Measurements from ENCODE around the gene CST3.
"Not testable (repeated sequence)": the region's sequence is repeated elsewhere in the genome, so short reads cannot be mapped to it uniquely, and the experiment has no call there.

The CST3 gene

GRCh38 chr20:23641936-23642751 lies 4.4 kb upstream of the CST3 start:
- DNase-seq, result no peak

- no peak for DNase-seq
Measured at GRCh38 chr20:23640671-23641667, 3.2 kb upstream of the CST3 start.

DNA sequence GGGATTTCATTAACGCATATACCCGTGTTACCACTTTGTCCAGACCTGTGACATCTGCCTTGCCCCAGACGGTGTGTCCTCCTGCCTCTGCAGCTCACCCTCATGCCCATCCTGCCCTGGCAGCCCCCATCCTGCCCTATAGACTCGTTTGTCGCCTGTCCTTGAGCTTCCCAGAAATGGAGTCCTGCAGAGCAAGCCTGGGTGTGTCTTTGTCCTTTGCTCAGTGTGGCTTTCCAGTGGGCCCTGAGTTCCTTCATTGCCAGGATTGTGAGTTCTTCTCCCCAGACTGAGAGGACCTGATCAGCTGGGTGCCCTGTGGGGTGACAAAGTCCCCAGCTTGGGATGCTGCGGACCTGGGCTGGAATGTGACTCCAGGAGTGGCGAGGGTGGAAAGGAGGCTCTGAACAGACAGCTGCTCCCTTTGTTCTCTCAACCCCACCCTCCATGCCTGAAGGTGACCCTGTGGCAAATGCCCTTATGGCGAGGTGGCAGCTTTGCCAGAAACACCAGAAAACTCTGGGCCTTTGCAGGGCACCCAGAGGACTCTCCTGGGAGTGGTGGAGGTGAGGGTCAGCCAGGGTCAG lies 2.4 kb upstream of the CST3 start:
- no peak for DNase-seq

DNA sequence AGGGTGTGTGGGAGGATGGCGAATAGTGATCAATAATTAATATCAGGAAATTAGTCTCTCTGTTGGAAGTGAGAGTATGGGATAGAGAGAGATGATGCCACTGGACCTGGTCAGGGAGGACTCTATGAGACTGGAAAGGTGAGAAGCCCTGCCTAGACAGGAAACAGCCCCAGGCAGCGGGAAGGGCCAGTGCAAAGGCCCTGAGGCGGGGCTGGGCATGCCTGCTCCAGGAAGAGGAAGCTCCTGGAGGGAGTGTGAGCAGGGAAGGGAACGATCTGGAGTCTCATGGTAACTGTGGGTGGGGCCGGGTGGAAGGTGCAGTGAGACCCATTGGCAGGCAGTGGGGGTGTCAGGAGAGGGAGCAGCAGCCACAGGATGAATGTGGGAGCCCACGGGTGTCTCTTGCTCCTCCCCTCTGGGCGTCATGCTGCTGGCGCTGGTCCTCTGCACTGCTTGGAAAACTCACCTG lies 1.8 kb upstream of the CST3 start:
- DNase-seq, result no peak

DNA sequence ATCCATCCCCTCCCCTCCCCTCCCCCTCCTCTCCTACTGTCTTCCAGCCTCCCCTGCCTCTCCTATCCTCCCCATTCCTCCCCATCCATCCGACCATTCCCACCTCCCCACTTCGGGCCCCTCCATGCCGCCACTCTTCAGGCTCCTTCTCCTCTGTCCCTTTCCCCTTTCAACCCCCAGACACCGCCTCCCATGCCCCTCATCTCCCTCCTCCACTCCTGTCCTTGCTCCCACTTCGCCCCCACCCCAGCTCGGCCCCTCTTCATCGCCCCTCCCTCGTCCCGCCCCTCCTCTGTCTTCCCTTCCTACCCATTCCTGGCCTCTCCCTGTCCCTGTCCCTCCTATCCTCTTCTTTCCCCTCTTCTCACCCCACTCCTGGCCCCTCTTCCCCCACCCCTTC lies 554 bp upstream of the CST3 start:
- DNase-seq, result no peak

DNA sequence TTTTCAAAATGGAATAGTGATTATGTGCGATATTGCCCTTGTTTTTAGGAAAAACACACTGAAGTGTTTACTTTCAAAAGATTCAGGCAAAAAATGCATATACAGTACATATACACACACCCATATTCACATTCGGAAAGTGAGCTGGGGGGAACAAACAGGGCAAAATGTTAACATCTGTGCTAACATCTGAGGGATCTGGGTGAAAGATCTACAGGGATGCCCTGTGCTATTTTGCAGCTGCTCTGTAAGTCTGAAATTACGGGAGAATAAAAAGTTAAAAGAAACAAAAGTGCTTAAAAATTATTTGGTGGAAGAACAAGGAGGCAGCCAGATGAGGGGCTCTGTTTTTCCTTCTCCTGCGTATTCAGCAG lies 860 bp downstream of the CST3 start:
- DNase-seq, result no peak

- DNase-seq, result no peak
Measured at GRCh38 chr20:23636182-23636907, 1.4 kb downstream of the CST3 start.

- not testable (repeated sequence) for DNase-seq
Measured at GRCh38 chr20:23635768-23636090, 2.0 kb downstream of the CST3 start.

DNA sequence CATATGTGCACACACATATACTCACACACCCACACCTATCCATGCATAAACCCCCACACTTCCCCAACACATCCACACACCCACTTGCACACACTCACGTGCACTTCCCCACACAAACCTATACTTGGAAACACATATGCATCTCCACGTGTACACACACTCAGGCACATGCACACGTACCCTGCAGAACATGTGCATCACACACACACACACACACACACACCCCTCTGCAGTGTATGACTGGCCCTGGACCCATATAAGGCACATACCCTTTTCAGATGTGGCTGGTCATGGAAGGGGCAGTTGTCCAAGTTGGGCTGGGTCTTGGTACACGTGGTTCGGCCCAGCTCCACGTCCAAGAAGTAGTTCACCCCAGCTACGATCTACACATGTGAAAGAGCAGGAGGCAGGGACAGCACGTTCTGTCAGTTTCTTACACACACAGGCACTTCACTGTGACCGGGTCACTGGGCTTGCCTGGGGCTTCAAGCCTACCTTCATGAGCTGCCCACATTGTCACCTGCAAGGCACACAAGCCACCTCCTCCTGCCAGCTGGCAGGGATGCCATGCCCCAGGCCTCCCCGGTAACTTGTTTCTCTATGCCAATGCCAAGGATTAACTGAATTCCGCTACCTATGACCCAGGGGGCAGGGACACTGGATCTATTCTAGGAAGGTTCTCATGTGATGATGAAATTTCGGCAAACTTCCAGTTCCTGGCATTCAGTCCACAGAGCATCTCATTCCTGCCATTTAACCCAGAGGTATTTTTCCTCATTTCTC lies 2.6 kb downstream of the CST3 start:
- DNase-seq, result no peak

GRCh38 chr20:23634044-23634801 lies 3.5 kb downstream of the CST3 start:
- DNase-seq, result no peak

DNA sequence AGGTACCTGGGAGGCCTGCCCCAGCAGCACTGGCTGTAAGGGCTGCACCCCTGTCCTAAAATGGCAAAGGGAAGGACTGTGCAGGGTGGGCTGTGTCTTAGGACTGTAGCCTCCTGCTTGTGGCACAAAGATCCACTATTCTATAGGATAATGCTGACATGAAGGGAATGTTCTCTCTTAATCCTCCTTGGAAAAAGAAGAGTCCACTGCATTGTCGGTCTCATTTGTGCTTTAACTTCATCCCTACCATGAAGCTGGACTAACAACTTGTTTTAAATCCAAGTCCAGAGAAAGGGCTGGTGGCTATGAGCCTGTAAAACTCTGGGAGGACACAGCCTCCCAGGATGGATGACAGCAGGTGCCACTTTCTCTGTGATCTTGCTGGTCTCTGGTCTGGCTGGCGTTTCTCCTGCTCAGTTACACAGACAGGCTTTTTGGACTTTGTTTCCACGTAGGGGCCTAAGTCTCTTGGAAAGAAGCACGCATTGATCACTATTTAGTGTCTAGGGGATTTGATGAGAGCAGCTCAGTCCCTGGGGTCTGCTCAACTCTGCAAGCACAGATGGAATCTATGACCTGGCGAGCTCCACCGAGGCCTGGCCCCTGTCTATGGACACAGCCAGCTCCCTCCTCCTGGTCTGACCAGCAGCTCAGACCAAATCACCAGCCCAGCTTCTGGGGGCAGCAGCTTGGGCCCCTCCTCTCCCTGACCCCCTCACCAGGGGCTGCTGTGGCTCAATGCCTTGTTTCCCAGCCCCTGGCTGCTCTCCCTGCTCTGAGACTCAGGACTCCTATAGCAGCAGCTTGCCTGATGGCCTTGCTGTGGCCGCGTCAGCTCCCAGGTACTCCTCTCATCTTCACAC lies 4.8 kb downstream of the CST3 start:
- no peak for DNase-seq

DNA sequence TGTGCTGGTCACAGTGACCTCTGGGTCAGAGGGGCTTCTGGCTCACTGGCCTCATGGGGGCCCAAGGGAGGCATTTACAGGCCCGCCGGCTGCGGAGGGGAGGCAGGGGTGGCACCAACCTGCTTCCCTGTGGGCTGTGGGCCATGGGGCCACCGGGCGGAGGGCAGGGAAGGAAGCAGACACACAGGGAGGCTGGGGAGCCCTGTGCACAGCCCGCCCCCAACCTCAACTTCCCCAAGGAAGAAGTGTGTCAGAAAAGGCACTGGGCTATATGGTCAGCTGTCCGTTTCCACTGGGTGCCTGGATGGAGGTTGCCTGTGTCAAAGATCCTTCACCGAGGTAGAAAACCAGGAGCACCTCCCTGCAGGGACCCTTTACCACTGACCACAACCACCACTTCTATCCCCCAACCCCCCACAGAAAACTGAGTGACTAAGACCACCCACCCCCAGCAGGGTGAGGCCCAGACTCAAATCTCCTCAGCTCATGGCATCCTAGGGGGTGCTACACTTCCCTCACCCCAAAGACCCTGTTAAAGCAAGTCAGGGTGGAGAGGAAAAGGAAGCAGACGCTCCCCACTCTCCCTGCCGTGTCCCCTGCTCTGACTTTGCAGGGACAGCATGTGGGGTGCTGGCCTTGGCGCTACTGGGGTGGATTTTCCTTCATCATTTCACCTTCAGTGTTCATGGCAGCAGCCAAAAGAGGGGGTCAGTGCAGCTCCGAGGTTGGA lies 5.6 kb downstream of the CST3 start:
- DNase-seq, result no peak

DNA sequence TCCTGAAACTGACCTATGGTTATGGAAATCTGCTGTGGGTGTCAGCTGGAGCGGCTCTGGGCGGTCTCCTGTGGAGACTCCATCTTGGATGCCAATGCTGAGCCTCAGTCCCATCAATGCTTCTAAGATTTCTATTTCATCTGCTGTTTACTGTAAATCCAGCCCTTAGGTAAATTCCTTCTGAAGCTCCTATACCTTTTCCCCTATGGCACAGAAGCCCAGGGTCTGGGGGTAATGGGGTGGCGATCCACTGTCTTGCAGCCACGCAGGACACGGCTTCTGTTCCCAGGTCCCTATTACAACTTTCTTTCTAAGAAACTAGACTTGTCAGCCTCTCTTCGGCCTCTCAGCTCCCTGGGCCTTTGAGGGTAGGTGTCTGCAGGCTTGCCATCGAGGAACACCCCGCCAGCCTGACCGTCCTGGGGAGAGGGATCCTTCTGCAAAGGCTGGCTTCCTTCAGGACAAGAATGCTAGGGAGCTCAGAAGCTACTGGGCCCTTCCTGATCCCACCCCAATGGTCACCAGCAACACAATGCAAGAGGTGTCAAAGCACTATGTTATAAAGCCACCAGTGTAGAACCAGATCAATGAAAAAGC lies 6.4 kb downstream of the CST3 start:
- DNase-seq, result no peak

DNA sequence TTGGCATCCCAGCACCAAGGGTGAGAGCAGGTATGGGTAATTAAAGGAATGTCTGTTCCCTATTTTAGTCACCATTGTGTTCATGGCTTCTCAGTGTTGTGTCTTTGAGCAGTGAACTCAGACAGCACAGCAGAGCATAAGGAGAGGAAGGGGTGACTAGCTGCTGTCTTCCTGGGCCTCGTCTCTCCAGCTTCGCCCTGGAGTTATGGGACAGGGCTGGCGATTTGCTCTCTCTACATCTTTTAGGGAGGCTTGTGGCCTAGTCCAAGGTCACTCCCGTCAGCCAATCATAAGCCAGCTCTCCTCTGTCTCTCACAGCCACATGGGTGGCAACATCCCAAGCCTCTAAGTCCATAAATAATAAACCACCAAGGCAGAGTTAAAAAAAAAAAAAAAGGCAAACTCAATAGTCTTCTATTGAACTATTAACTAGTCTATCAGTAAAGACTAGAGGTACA lies 7.3 kb downstream of the CST3 start:
- no peak for DNase-seq

- DNase-seq, result no peak
Measured at GRCh38 chr20:23629542-23630391, 8.0 kb downstream of the CST3 start.

- DNase-seq, result no peak
Measured at GRCh38 chr20:23629017-23629541, 8.7 kb downstream of the CST3 start.

- no peak for DNase-seq
Measured at GRCh38 chr20:23628402-23629016, 9.2 kb downstream of the CST3 start.

Measured in left hindlimb (tissue), 1 donor.